Upper lobe of left lung (tissue), 6 donors: Measurements from ENCODE around the gene BFSP2. TPM values are rescaled to one million over a fixed set of nuclear protein-coding genes. Genes with fewer than 3 reads are reported as not detected.
"Not testable (repeated sequence)": the region's sequence is repeated elsewhere in the genome, so short reads cannot be mapped to it uniquely, and the experiment has no call there.

ENCODE experiments used
- ATAC-seq, 2 donors: fragments of 200-7000 bp; cut with Tn5 transposase; one replicate each; pipeline ENCODE4 v1.9.1; 2022; ENCODE audit warnings: mild to moderate bottlenecking in 2 of 2, moderate library complexity in 2 of 2; ENCODE audit not compliant: low FRiP score in 2 of 2
- DNase-seq, 2 donors: peaks; one replicate each; pipeline ENCODE4 v3.0.0-alpha.2; 2019 to 2020
- H3K27ac ChIP-seq, 4 donors: fragments of 200-600 bp; sonication (generic); one replicate each; pipeline ENCODE4 v1.5.1; 2016 to 2019
- H3K27me3 ChIP-seq, 4 donors: fragments of 200-600 bp; sonication (generic); one replicate each; pipeline ENCODE4 v1.5.1; 2017 to 2019
- H3K36me3 ChIP-seq, 4 donors: fragments of 200-600 bp; sonication (generic); one replicate each; pipeline ENCODE4 v1.5.1; 2016 to 2019
- H3K4me1 ChIP-seq, 4 donors: fragments of 200-600 bp; sonication (generic); one replicate each; pipeline ENCODE4 v1.5.1; 2018 to 2019
- H3K4me3 ChIP-seq, 4 donors: fragments of 200-600 bp; sonication (generic); one replicate each; pipeline ENCODE4 v1.5.1; 2017 to 2019; ENCODE audit warnings: mild to moderate bottlenecking in 2 of 4, moderate library complexity in 1 of 4
- H3K9me3 ChIP-seq, 4 donors: fragments of 200-600 bp; sonication (generic); one replicate each; pipeline ENCODE4 v1.5.1; 2018 to 2019
- EP300 ChIP-seq, 4 donors: sonication (generic); formaldehyde crosslinking; IDR thresholded peaks; one replicate each; pipeline ENCODE4 v1.5.1; 2017; ENCODE audit warnings: antibody characterized with exemption in 4 of 4, control low read depth in 2 of 4
- POLR2A ChIP-seq, 4 donors: fragments of 450-650 bp; IDR thresholded peaks; one replicate each; pipeline ENCODE4 v1.5.1; 2016 to 2017; ENCODE audit warnings: antibody characterized with exemption in 4 of 4, mild to moderate bottlenecking in 2 of 4
- POLR2AphosphoS5 ChIP-seq, 2 donors: sonication (generic); formaldehyde crosslinking; IDR thresholded peaks; one replicate each; pipeline ENCODE4 v1.5.1; 2017; ENCODE audit warnings: antibody characterized with exemption in 2 of 2
- WGBS, 2 donors: methylation state at CpG; one replicate each; pipeline ENCODE4 v1.1.5; 2017 to 2018; 5-methylcytosine and 5-hydroxymethylcytosine counted together
- total RNA-seq, 6 donors: library from RNA; depleted of rRNA in 4 of 6; stranded (reverse); fragments of >200 nt in 4 of 6; gene quantifications; one replicate each; pipeline versions ENCODE4 v1.1.0 to v1.2.1, GENCODE V29; 2016 to 2021
- TF ChIP-seq, protein P1 (sequence below), 6 experiments: fragments of 450-650 bp in 4 of 6; fragments of 200-600 bp in 2 of 6; sonication (generic) in 2 of 6; IDR thresholded peaks; one replicate each; pipeline ENCODE4 v1.5.1; 2016 to 2019; ENCODE audit warnings: antibody characterized with exemption in 6 of 6
- donor health status: DM: no; HTN: no; CAD: no; lungs with moderate emphysema.
- donor health status: DM: no; HTN: yes; CAD: no; lungs with severe emphysema.

The BFSP2 gene
- total RNA-seq, 6 donors from 2014 or later: 0.69 TPM; not detected in 5

GRCh38 chr3:133479401-133479800 is 79.5 kb downstream of the BFSP2 start:
- H3K4me3 ChIP-seq: no peak overlapping the region
- H3K36me3 ChIP-seq: no peaks in the 10 kb centered on the region
- DNase-seq (no peak), ATAC-seq (no peak)
- WGBS, 2 donors: 94 to 96% methylated on average over 2 of the region's 2 CpGs
- peaks cover 9 to 12% (median 9%) of the 10 kb centered on the region in 4 donors for H3K4me1 ChIP-seq
- H3K9me3 ChIP-seq: no peaks in the 10 kb centered on the region
- TF ChIP-seq EP300 (IDR thresholded peaks at IDR 0.05) (no peak), POLR2A (IDR thresholded peaks at IDR 0.05) (no peak), POLR2AphosphoS5 (IDR thresholded peaks at IDR 0.05) (no peak)
- TF ChIP-seq, protein P1, sequence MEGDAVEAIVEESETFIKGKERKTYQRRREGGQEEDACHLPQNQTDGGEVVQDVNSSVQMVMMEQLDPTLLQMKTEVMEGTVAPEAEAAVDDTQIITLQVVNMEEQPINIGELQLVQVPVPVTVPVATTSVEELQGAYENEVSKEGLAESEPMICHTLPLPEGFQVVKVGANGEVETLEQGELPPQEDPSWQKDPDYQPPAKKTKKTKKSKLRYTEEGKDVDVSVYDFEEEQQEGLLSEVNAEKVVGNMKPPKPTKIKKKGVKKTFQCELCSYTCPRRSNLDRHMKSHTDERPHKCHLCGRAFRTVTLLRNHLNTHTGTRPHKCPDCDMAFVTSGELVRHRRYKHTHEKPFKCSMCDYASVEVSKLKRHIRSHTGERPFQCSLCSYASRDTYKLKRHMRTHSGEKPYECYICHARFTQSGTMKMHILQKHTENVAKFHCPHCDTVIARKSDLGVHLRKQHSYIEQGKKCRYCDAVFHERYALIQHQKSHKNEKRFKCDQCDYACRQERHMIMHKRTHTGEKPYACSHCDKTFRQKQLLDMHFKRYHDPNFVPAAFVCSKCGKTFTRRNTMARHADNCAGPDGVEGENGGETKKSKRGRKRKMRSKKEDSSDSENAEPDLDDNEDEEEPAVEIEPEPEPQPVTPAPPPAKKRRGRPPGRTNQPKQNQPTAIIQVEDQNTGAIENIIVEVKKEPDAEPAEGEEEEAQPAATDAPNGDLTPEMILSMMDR (IDR thresholded peaks at IDR 0.05): no peak
- no peak overlapping the region for H3K27ac ChIP-seq
- no peaks in the 10 kb centered on the region for H3K27me3 ChIP-seq

- no peak overlapping the region for H3K4me3 ChIP-seq
- 87 to 91% methylated on average over 7 of the region's 7 CpGs for WGBS, 2 donors
- H3K27me3 ChIP-seq: no peaks in the 10 kb centered on the region
- ATAC-seq: no peak
- no peaks in the 10 kb centered on the region for H3K9me3 ChIP-seq
- H3K36me3 ChIP-seq: no peaks in the 10 kb centered on the region
- peaks cover 2 to 5% (median 2%) of the 10 kb centered on the region in 4 donors for H3K4me1 ChIP-seq
- DNase-seq: no peak
- no peak for TF ChIP-seq EP300 (IDR thresholded peaks at IDR 0.05)
- TF ChIP-seq, protein P1 (IDR thresholded peaks at IDR 0.05): no peak
- TF ChIP-seq POLR2AphosphoS5 (IDR thresholded peaks at IDR 0.05): no peak
- TF ChIP-seq POLR2A (IDR thresholded peaks at IDR 0.05): no peak
- no peak overlapping the region for H3K27ac ChIP-seq
Observed at GRCh38 chr3:133479895-133480669, 80.2 kb downstream of the BFSP2 start.

DNA sequence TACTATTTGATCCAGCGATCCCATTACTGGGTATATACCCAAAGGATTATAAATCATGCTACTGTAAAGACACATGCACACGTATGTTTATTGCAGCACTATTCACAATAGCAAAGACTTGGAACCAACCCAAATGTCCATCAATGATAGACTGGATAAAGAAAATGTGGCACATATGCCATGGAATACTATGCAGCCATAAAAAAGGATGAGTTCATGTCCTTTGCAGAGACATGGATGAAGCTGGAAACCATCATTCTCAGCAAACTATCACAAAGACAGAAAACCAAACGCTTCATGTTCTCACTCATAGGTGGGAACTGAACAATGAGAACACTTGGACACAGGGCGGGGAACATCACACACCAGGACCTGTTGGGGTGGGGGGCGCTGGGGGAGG is 82.6 kb downstream of the BFSP2 start:
- ATAC-seq: not testable (repeated sequence)
- 70 to 71% methylated on average over 5 of the region's 5 CpGs for WGBS, 2 donors

DNA sequence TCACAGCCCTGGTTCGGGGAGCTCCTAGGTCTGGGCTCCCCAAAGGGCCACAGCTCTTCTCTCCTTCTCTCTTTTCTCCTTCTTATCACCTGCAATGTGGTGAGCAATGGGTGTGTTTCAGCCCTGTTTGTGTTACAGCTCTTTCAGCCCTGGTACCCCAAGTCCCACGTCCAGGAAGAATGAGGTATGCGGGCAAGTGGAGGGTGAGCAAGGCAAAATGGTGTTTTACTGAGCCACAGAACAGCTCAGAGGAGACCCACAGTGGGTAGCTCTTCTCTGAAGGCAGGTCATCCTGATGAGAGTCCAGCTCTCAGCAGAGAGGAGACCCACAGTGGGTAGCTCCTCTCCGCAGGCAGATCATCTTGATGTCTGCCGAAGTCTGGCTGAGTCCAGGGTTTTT is 86.8 kb downstream of the BFSP2 start:
- TF ChIP-seq EP300 (IDR thresholded peaks at IDR 0.05) (no peak), POLR2AphosphoS5 (IDR thresholded peaks at IDR 0.05) (no peak), POLR2A (IDR thresholded peaks at IDR 0.05) (no peak)
- TF ChIP-seq, protein P1 (IDR thresholded peaks at IDR 0.05): no peak
- Histone ChIP-seq H3K36me3 (no peaks in the 10 kb centered on the region), H3K4me3 (no peak overlapping the region), H3K27me3 (no peaks in the 10 kb centered on the region), H3K9me3 (no peaks in the 10 kb centered on the region), H3K4me1 (no peaks in the 10 kb centered on the region), H3K27ac (no peak overlapping the region)
- no peak for DNase-seq
- 96 to 100% methylated on average over 2 to 5 of the region's 5 CpGs for WGBS, 2 donors
- no peak for ATAC-seq

More for the DNA sequence above, 82.6 kb downstream of the BFSP2 start:
- not testable (repeated sequence) for H3K9me3 ChIP-seq, H3K36me3 ChIP-seq, H3K4me1 ChIP-seq, H3K27me3 ChIP-seq, H3K27ac ChIP-seq, DNase-seq, H3K4me3 ChIP-seq

DNA sequence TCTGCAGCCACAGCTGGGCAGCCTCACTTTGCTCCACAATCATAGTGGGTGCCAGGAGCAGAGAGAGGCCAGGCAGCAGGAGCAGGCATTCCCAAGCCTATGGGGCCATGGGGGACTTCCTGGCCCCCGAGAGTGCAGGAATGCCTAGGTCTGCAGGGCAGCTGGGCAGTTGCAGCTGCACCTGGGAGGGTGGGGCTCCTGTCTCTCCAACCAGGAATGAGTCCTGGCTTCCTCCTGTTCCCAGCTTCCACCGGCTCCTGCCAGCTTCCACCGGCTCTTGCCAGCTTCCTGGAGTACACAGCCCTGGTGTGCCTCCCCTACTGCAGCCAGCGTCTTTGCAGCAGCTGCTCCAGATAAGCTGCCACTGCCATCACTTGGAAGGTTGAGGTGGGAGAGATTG is 87.3 kb downstream of the BFSP2 start:
- ATAC-seq (no peak), DNase-seq (no peak)
- H3K36me3 ChIP-seq: no peaks in the 10 kb centered on the region
- 80 to 93% methylated on average over 4 of the region's 4 CpGs for WGBS, 2 donors
- H3K9me3 ChIP-seq: no peaks in the 10 kb centered on the region
- no peak overlapping the region for H3K4me3 ChIP-seq
- no peaks in the 10 kb centered on the region for H3K4me1 ChIP-seq
- H3K27ac ChIP-seq: no peak overlapping the region
- no peaks in the 10 kb centered on the region for H3K27me3 ChIP-seq
- TF ChIP-seq POLR2A (IDR thresholded peaks at IDR 0.05) (no peak), POLR2AphosphoS5 (IDR thresholded peaks at IDR 0.05) (no peak), EP300 (IDR thresholded peaks at IDR 0.05) (no peak)
- TF ChIP-seq, protein P1 (IDR thresholded peaks at IDR 0.05): no peak
